ENCODE data around the gene DNAI1.

DNA sequence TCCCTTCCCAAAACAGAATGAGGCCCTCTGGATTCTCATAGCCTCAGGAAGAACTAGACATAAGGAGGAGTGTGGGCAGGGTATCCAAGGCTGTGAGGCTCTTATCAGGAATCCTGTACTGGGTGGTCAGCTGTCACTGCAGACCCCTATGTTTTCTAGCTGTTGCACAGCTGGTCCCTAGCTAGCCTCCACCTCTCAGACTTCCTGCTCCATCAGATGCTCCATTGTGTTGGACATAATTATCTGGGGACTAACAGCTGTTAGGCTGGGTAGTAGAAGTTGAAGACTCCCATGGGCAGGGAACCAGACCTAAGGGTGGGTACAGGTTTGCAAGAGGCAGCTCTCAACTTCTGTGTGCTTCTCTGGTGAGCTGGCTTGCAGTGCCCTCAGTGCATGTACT, 18.6 kb upstream of the DNAI1 start:
- TF ChIP-seq POLR2A (IDR thresholded peaks at IDR 0.05; ENCODE audit: low read depth, low read length) (no peak), RAD21 (IDR thresholded peaks at IDR 0.05; ENCODE audit: low read length) (no peak), RCOR1 (IDR thresholded peaks at IDR 0.05; ENCODE audit: insufficient replicate concordance, low read length) (no peak), MAZ (IDR thresholded peaks at IDR 0.05; ENCODE audit: borderline replicate concordance, low read depth, low read length) (no peak), BHLHE40 (IDR thresholded peaks at IDR 0.05; ENCODE audit: low read depth, low read length) (no peak), ELK1 (IDR thresholded peaks at IDR 0.05; ENCODE audit: borderline replicate concordance, low read depth, low read length) (no peak), NFE2L2 (IDR thresholded peaks at IDR 0.05; ENCODE audit: low read depth, low read length) (no peak), SMC3 (IDR thresholded peaks at IDR 0.05; ENCODE audit: low read depth, low read length) (no peak), MXI1 (IDR thresholded peaks at IDR 0.05; ENCODE audit: borderline replicate concordance, low read depth, low read length) (no peak), RFX5 (IDR thresholded peaks at IDR 0.05; ENCODE audit: low read depth, low read length) (no peak), FOS (IDR thresholded peaks at IDR 0.05; ENCODE audit: low read depth, low read length) (no peak), CEBPB (IDR thresholded peaks at IDR 0.05; ENCODE audit: low read depth, low read length) (no peak)
- TF ChIP-seq, protein P1, sequence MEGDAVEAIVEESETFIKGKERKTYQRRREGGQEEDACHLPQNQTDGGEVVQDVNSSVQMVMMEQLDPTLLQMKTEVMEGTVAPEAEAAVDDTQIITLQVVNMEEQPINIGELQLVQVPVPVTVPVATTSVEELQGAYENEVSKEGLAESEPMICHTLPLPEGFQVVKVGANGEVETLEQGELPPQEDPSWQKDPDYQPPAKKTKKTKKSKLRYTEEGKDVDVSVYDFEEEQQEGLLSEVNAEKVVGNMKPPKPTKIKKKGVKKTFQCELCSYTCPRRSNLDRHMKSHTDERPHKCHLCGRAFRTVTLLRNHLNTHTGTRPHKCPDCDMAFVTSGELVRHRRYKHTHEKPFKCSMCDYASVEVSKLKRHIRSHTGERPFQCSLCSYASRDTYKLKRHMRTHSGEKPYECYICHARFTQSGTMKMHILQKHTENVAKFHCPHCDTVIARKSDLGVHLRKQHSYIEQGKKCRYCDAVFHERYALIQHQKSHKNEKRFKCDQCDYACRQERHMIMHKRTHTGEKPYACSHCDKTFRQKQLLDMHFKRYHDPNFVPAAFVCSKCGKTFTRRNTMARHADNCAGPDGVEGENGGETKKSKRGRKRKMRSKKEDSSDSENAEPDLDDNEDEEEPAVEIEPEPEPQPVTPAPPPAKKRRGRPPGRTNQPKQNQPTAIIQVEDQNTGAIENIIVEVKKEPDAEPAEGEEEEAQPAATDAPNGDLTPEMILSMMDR (conservative IDR thresholded peaks at IDR 0.05; ENCODE audit: low read depth, low read length) = no peak
- TF ChIP-seq, protein P2, sequence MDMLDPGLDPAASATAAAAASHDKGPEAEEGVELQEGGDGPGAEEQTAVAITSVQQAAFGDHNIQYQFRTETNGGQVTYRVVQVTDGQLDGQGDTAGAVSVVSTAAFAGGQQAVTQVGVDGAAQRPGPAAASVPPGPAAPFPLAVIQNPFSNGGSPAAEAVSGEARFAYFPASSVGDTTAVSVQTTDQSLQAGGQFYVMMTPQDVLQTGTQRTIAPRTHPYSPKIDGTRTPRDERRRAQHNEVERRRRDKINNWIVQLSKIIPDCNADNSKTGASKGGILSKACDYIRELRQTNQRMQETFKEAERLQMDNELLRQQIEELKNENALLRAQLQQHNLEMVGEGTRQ (IDR thresholded peaks at IDR 0.05; ENCODE audit: low read depth, low read length) = no peak

Data from IMR-90 (cell line).